ENCODE measurements around the gene ADAM17.
"Not testable (repeated sequence)": the region's sequence is repeated elsewhere in the genome, so short reads cannot be mapped to it uniquely, and the experiment has no call there.

ADAM17 gene

GRCh38 chr2:9518163-9518562 is 37.5 kb downstream of the ADAM17 start:
- no peak for FAIRE-seq

- FAIRE-seq: no peak
These were observed 38.4 kb downstream of the ADAM17 start for GRCh38 chr2:9517118-9517782.

GRCh38 chr2:9513946-9514345 is 41.7 kb downstream of the ADAM17 start:
- FAIRE-seq: not testable (repeated sequence)

GRCh38 chr2:9508931-9509330 is 46.7 kb downstream of the ADAM17 start:
- FAIRE-seq: no peak

- no peak for FAIRE-seq
These were observed 57.4 kb downstream of the ADAM17 start for GRCh38 chr2:9498210-9498609.

- FAIRE-seq: no peak
These were observed 58.6 kb downstream of the ADAM17 start for GRCh38 chr2:9497017-9497416.

GRCh38 chr2:9494081-9494480 is 61.5 kb downstream of the ADAM17 start:
- no peak for FAIRE-seq

- FAIRE-seq: no peak
These were observed 62.2 kb downstream of the ADAM17 start for GRCh38 chr2:9493478-9493877.

GRCh38 chr2:9492927-9493326 is 62.7 kb downstream of the ADAM17 start:
- no peak for FAIRE-seq

- no peak for FAIRE-seq
These were observed 64.8 kb downstream of the ADAM17 start for GRCh38 chr2:9490789-9491188.

- no peak for FAIRE-seq
These were observed 66.8 kb downstream of the ADAM17 start for GRCh38 chr2:9488583-9489547.

- FAIRE-seq: no peak
These were observed 71.1 kb downstream of the ADAM17 start for GRCh38 chr2:9484533-9484932.

- FAIRE-seq: no peak
These were observed 72.5 kb downstream of the ADAM17 start for GRCh38 chr2:9483107-9483506.

GRCh38 chr2:9480157-9480556 is 75.5 kb downstream of the ADAM17 start:
- no peak for FAIRE-seq

GRCh38 chr2:9478526-9478925 is 77.1 kb downstream of the ADAM17 start:
- FAIRE-seq: no peak

GRCh38 chr2:9477914-9478313 is 77.7 kb downstream of the ADAM17 start:
- no peak for FAIRE-seq

- FAIRE-seq: no peak
These were observed 81.1 kb downstream of the ADAM17 start, which contains the start of gene IAH1 for GRCh38 chr2:9474361-9475057. Gene IAH1 (plus strand): TSS chr2:9474551. CDS start chr2:9474567, 16 bp downstream.

GRCh38 chr2:9473985-9474360 is 81.7 kb downstream of the ADAM17 start:
- no peak for FAIRE-seq

GRCh38 chr2:9473308-9473984 is 82.2 kb downstream of the ADAM17 start:
- no peak for FAIRE-seq

- FAIRE-seq: no peak
These were observed 83.1 kb downstream of the ADAM17 start for GRCh38 chr2:9472511-9472910.

GRCh38 chr2:9471206-9471605 is 84.4 kb downstream of the ADAM17 start:
- no peak for FAIRE-seq

GRCh38 chr2:9467687-9468086 is 87.9 kb downstream of the ADAM17 start:
- no peak for FAIRE-seq

GRCh38 chr2:9466147-9466683 is 89.4 kb downstream of the ADAM17 start:
- no peak for FAIRE-seq
